Muscle of leg (tissue), 11 donors: ENCODE data around the gene EMSY. TPM values are rescaled to one million over a fixed set of nuclear protein-coding genes. Genes with fewer than 3 reads are reported as not detected.
A peak's percentile ranks its signal among the peaks of the same experiment; 100 is the strongest.

Source experiments
- DNase-seq: peaks from one replicate; pipeline ENCODE4 v3.0.0; 2013
- H3K27ac ChIP-seq: one replicate; pipeline ENCODE4 v1.5.1; 2013; ENCODE audit warnings: mild to moderate bottlenecking, low read length, control low read depth
- H3K27me3 ChIP-seq: one replicate; pipeline ENCODE4 v1.6.1; 2013; ENCODE audit warnings: low read length; ENCODE audit not compliant: control insufficient read depth, insufficient read depth
- H3K36me3 ChIP-seq: one replicate; pipeline ENCODE4 v1.6.1; 2013; ENCODE audit warnings: low read length; ENCODE audit not compliant: control insufficient read depth, insufficient read depth
- H3K4me1 ChIP-seq: one replicate; pipeline ENCODE4 v1.6.1; 2013; ENCODE audit warnings: low read length; ENCODE audit not compliant: control insufficient read depth, insufficient read depth
- H3K4me3 ChIP-seq: one replicate; pipeline ENCODE4 v1.5.1; 2013; ENCODE audit warnings: low read length, control low read depth
- H3K9me3 ChIP-seq: replicated peaks from 2 replicates; pipeline ENCODE4 v1.6.1; 2013; ENCODE audit warnings: low read depth, low read length; ENCODE audit not compliant: control insufficient read depth
- WGBS: methylation state at CpG from one replicate; pipeline ENCODE4 v1.1.5; 2013; ENCODE audit warnings: missing lambda C conversion rate; ENCODE audit not compliant: insufficient coverage; 5-methylcytosine and 5-hydroxymethylcytosine counted together
- polyA plus RNA-seq, 8 donors: library from polyadenylated mRNA; unstranded; fragments of 120-200 nt; gene quantifications; one replicate each; pipeline versions ENCODE4 v1.2.1 to v1.2.3, GENCODE V29; 2013; ENCODE audit warnings: inconsistent platforms in 1 of 8, low replicate concordance in 1 of 8; ENCODE audit not compliant: insufficient read length in 8 of 8, insufficient read depth in 1 of 8
- total RNA-seq: library from RNA; stranded (reverse); fragments of 120-200 nt; gene quantifications from one replicate; pipeline ENCODE4 v1.2.4, GENCODE V29; 2013

The EMSY gene
- total and polyA plus RNA-seq, 9 donors, result 12.5 to 16.7 (median 13.6) TPM

GRCh38 chr11:76543006-76543703, 98.3 kb downstream of the EMSY start:
- WGBS, result 88% methylated on average over 7 of the region's 7 CpGs
- peaks cover 37% of the 10 kb centered on the region for H3K36me3 ChIP-seq
- no peak for DNase-seq

GRCh38 chr11:76550781-76551180, 106.0 kb downstream of the EMSY start:
- Histone ChIP-seq H3K4me3 (no peak overlapping the region), H3K27me3 (no peaks in the 10 kb centered on the region), H3K4me1 (no peaks in the 10 kb centered on the region), H3K9me3 (no peaks in the 10 kb centered on the region), H3K36me3 (peaks cover 10% of the 10 kb centered on the region), H3K27ac (no peak overlapping the region)
- 80% methylated on average over 1 of the region's 7 CpGs for WGBS
- DNase-seq, result no peak

More at GRCh38 chr11:76543006-76543703, 98.3 kb downstream of the EMSY start:
- H3K27me3 ChIP-seq, result no peaks in the 10 kb centered on the region
- H3K4me1 ChIP-seq, result no peaks in the 10 kb centered on the region
- no peak overlapping the region for H3K27ac ChIP-seq
- H3K4me3 ChIP-seq, result no peak overlapping the region
- no peaks in the 10 kb centered on the region for H3K9me3 ChIP-seq

GRCh38 chr11:76551400-76551799, 106.6 kb downstream of the EMSY start:
- no peak overlapping the region for H3K4me3 ChIP-seq
- no peaks in the 10 kb centered on the region for H3K9me3 ChIP-seq
- H3K36me3 ChIP-seq, result peaks cover 6% of the 10 kb centered on the region
- H3K27me3 ChIP-seq, result no peaks in the 10 kb centered on the region
- no peaks in the 10 kb centered on the region for H3K4me1 ChIP-seq
- no peak overlapping the region for H3K27ac ChIP-seq
- no CpG with 5 or more reads among the region's 2 CpGs for WGBS
- peak; percentile 50 for DNase-seq

GRCh38 chr11:76552987-76553386, 108.2 kb downstream of the EMSY start:
- Histone ChIP-seq H3K27me3 (no peaks in the 10 kb centered on the region), H3K4me1 (no peaks in the 10 kb centered on the region), H3K27ac (no peak overlapping the region), H3K4me3 (no peak overlapping the region), H3K9me3 (no peaks in the 10 kb centered on the region), H3K36me3 (peaks cover 6% of the 10 kb centered on the region)
- DNase-seq, result no peak
- WGBS, result no CpG with 5 or more reads among the region's 2 CpGs

- no peak for DNase-seq
- WGBS, result no CpG with 5 or more reads among the region's 8 CpGs
- Histone ChIP-seq H3K27me3 (no peaks in the 10 kb centered on the region), H3K4me1 (no peaks in the 10 kb centered on the region), H3K4me3 (no peak overlapping the region), H3K27ac (no peak overlapping the region), H3K36me3 (peaks cover 6% of the 10 kb centered on the region), H3K9me3 (no peaks in the 10 kb centered on the region)
These were observed 109.0 kb downstream of the EMSY start for GRCh38 chr11:76553554-76554476.

GRCh38 chr11:76554767-76555166, 109.9 kb downstream of the EMSY start:
- Histone ChIP-seq H3K4me1 (peaks cover 2% of the 10 kb centered on the region), H3K9me3 (no peaks in the 10 kb centered on the region), H3K27ac (no peak overlapping the region), H3K36me3 (peaks cover 4% of the 10 kb centered on the region), H3K4me3 (no peak overlapping the region), H3K27me3 (no peaks in the 10 kb centered on the region)
- 74% methylated on average over 4 of the region's 6 CpGs for WGBS
- no peak for DNase-seq

- Histone ChIP-seq H3K36me3 (no peaks in the 10 kb centered on the region), H3K27ac (no peak overlapping the region), H3K4me1 (peaks cover 10% of the 10 kb centered on the region), H3K9me3 (no peaks in the 10 kb centered on the region), H3K27me3 (no peaks in the 10 kb centered on the region), H3K4me3 (no peak overlapping the region)
- DNase-seq, result no peak
- WGBS, result 92% methylated on average over 2 of the region's 3 CpGs
These were observed 112.6 kb downstream of the EMSY start for GRCh38 chr11:76557466-76557865.

- Histone ChIP-seq H3K4me3 (no peak overlapping the region), H3K36me3 (no peaks in the 10 kb centered on the region), H3K4me1 (peaks cover 10% of the 10 kb centered on the region), H3K27ac (no peak overlapping the region), H3K27me3 (no peaks in the 10 kb centered on the region), H3K9me3 (no peaks in the 10 kb centered on the region)
- DNase-seq, result no peak
- 60% methylated on average over 1 of the region's 1 CpG for WGBS
These were observed 113.7 kb downstream of the EMSY start for GRCh38 chr11:76558473-76558872.

GRCh38 chr11:76558891-76559290, 114.1 kb downstream of the EMSY start:
- WGBS, result 90% methylated on average over 1 of the region's 1 CpG

GRCh38 chr11:76559346-76559745, 114.5 kb downstream of the EMSY start:
- Histone ChIP-seq H3K27me3 (no peaks in the 10 kb centered on the region), H3K36me3 (no peaks in the 10 kb centered on the region), H3K27ac (peak overlapping the region; percentile 23), H3K4me3 (no peak overlapping the region), H3K4me1 (peaks cover 10% of the 10 kb centered on the region), H3K9me3 (no peaks in the 10 kb centered on the region)
- peak; percentile 88 for DNase-seq
- WGBS, result no CpG with 5 or more reads among the region's 1 CpG

More at GRCh38 chr11:76558891-76559290, 114.1 kb downstream of the EMSY start:
- no peaks in the 10 kb centered on the region for H3K36me3 ChIP-seq
- no peaks in the 10 kb centered on the region for H3K9me3 ChIP-seq
- no peak overlapping the region for H3K4me3 ChIP-seq
- peak; percentile 16 for DNase-seq
- H3K27me3 ChIP-seq, result no peaks in the 10 kb centered on the region
- peaks cover 10% of the 10 kb centered on the region for H3K4me1 ChIP-seq
- H3K27ac ChIP-seq, result peak overlapping the region; percentile 10
